Gastrocnemius medialis (tissue), 4 donors: ENCODE data around the gene PIK3R2.

Experiments used
- POLR2A ChIP-seq, 2 donors: fragments of 450-650 bp; IDR thresholded peaks; one replicate each; pipeline ENCODE4 v1.6.1; 2017; ENCODE audit warnings: antibody characterized with exemption in 2 of 2, mild to moderate bottlenecking in 2 of 2, moderate library complexity in 2 of 2
- TF ChIP-seq, protein P1 (sequence below), 5 experiments: fragments of 450-650 bp in 3 of 5; fragments of 200-600 bp in 2 of 5; sonication (generic) in 2 of 5; IDR thresholded peaks in 4 of 5; conservative IDR thresholded peaks in 1 of 5; 1 replicate in 4 of 5; 2 replicates in 1 of 5; pipeline ENCODE4 v1.5.1; 2016 to 2019; ENCODE audit warnings: antibody characterized with exemption in 5 of 5, mild to moderate bottlenecking in 3 of 5, moderate library complexity in 3 of 5

DNA sequence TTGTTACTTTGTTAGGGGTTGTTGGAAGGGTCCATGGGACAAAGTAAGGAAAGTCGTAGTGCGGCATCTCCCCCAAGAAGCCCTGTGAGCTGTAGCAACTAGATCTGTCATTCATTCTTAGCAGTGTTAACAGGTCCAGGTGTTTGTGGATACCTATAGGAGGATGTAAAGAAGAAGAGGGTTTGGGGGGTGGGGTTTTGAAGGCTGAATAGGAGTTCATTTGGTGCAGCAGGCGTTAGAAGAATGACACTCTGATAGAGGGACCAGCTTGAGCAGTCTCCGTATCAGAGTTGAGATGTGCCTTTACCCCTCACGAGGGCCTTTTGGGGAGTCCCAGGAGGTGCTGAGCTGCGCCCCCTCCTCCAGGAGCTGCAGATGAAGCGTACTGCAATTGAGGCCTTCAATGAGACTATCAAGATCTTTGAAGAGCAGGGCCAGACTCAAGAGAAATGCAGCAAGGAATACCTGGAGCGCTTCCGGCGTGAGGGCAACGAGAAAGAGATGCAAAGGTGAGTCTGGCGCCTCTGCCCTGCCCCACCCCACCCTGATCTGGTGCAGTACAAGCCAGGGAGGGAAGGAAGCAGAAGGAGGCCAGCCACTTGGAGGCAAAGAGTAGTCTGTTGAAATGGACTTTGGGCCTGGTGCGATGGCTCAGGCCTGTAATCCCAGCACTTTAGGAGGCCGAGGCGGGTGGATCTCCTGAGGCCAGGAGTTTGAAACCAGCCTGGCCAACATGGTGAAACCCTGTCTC lies 13.0 kb downstream of the PIK3R2 start:
- TF ChIP-seq, protein P1, sequence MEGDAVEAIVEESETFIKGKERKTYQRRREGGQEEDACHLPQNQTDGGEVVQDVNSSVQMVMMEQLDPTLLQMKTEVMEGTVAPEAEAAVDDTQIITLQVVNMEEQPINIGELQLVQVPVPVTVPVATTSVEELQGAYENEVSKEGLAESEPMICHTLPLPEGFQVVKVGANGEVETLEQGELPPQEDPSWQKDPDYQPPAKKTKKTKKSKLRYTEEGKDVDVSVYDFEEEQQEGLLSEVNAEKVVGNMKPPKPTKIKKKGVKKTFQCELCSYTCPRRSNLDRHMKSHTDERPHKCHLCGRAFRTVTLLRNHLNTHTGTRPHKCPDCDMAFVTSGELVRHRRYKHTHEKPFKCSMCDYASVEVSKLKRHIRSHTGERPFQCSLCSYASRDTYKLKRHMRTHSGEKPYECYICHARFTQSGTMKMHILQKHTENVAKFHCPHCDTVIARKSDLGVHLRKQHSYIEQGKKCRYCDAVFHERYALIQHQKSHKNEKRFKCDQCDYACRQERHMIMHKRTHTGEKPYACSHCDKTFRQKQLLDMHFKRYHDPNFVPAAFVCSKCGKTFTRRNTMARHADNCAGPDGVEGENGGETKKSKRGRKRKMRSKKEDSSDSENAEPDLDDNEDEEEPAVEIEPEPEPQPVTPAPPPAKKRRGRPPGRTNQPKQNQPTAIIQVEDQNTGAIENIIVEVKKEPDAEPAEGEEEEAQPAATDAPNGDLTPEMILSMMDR (IDR thresholded peaks at IDR 0.05 in 4 of 5, conservative IDR thresholded peaks at IDR 0.05 in 1 of 5) = no peak
- no peak for TF ChIP-seq POLR2A (IDR thresholded peaks at IDR 0.05)
